ENCODE data around the gene TBC1D4.
"Not testable (repeated sequence)": the region's sequence is repeated elsewhere in the genome, so short reads cannot be mapped to it uniquely, and the experiment has no call there.

DNA sequence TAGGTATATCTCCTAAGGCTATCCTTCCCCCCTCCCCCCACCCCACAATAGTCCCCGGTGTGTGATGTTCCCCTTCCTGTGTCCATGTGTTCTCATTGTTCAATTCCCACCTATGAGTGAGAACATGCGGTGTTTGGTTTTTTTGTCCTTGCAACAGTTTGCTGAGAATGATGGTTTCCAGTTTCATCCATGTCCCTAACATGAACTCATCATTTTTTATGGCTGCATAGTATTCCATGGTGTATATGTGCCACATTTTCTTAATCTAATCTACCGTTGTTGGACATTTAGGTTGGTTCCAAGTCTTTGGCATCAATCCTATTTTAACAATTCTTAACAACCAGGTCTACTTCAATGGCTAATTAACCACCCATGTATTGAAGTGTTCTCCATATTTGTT is 130.4 kb downstream of the TBC1D4 start:
- TF ChIP-seq, protein P1, sequence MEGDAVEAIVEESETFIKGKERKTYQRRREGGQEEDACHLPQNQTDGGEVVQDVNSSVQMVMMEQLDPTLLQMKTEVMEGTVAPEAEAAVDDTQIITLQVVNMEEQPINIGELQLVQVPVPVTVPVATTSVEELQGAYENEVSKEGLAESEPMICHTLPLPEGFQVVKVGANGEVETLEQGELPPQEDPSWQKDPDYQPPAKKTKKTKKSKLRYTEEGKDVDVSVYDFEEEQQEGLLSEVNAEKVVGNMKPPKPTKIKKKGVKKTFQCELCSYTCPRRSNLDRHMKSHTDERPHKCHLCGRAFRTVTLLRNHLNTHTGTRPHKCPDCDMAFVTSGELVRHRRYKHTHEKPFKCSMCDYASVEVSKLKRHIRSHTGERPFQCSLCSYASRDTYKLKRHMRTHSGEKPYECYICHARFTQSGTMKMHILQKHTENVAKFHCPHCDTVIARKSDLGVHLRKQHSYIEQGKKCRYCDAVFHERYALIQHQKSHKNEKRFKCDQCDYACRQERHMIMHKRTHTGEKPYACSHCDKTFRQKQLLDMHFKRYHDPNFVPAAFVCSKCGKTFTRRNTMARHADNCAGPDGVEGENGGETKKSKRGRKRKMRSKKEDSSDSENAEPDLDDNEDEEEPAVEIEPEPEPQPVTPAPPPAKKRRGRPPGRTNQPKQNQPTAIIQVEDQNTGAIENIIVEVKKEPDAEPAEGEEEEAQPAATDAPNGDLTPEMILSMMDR (conservative IDR thresholded peaks at IDR 0.05 in 1 of 2, IDR thresholded peaks at IDR 0.05 in 1 of 2; ENCODE audit: extremely low read depth in 1 of 2, insufficient read depth in 1 of 2, low read depth in 1 of 2, low read length in 2 of 2): not testable (repeated sequence)
- not testable (repeated sequence) for TF ChIP-seq EZH2 (IDR thresholded peaks at IDR 0.05; ENCODE audit: borderline replicate concordance, low read length)
